Stimulated activated CD4-positive, alpha-beta T cell treated with anti-CD3 and anti-CD28 coated beads, Interleukin-1b, Interleukin-23, amount 100 ng/mL, for 24 hours (primary cell): ENCODE measurements around the gene AGBL1.

Source experiments
- DNase-seq, 4 experiments: peaks; one replicate each; pipeline ENCODE4 v3.0.0-alpha.2; 2020; ENCODE audit warnings: low read depth in 4 of 4, low spot score in 1 of 4

AGBL1 gene

GRCh38 chr15:86316726-86317383, 237.2 kb downstream of the AGBL1 start:
- DNase-seq = no peak

GRCh38 chr15:86317384-86317740, 237.7 kb downstream of the AGBL1 start:
- no peak for DNase-seq

GRCh38 chr15:86322629-86323028, 243.0 kb downstream of the AGBL1 start:
- DNase-seq = no peak

- DNase-seq = no peak
These were observed 247.7 kb downstream of the AGBL1 start for GRCh38 chr15:86327230-86327865.

- no peak for DNase-seq
These were observed 249.0 kb downstream of the AGBL1 start for GRCh38 chr15:86328658-86329057.

GRCh38 chr15:86329311-86330013, 249.8 kb downstream of the AGBL1 start:
- no peak for DNase-seq

- DNase-seq = no peak
These were observed 254.1 kb downstream of the AGBL1 start for GRCh38 chr15:86333819-86334218.

- DNase-seq = peak in 2 of 4 experiments; percentile 0 to 4
These were observed 256.5 kb downstream of the AGBL1 start for GRCh38 chr15:86336051-86336788.

GRCh38 chr15:86337071-86337470, 257.4 kb downstream of the AGBL1 start:
- DNase-seq = no peak

- DNase-seq = no peak
These were observed 267.6 kb downstream of the AGBL1 start for GRCh38 chr15:86347245-86347644.

GRCh38 chr15:86349565-86349964, 269.9 kb downstream of the AGBL1 start:
- DNase-seq = no peak

GRCh38 chr15:86353213-86353612, 273.5 kb downstream of the AGBL1 start:
- no peak for DNase-seq

- no peak for DNase-seq
These were observed 275.7 kb downstream of the AGBL1 start for GRCh38 chr15:86355361-86355760.

- DNase-seq = no peak
These were observed 276.1 kb downstream of the AGBL1 start for GRCh38 chr15:86355801-86356200.

GRCh38 chr15:86362555-86362954, 282.9 kb downstream of the AGBL1 start:
- no peak for DNase-seq

GRCh38 chr15:86373147-86373546, 293.5 kb downstream of the AGBL1 start:
- DNase-seq = no peak

GRCh38 chr15:86375733-86376280, 296.1 kb downstream of the AGBL1 start:
- no peak for DNase-seq

GRCh38 chr15:86377914-86378313, 298.2 kb downstream of the AGBL1 start:
- no peak for DNase-seq

GRCh38 chr15:86382341-86382740, 302.7 kb downstream of the AGBL1 start:
- no peak for DNase-seq

GRCh38 chr15:86383611-86384010, 303.9 kb downstream of the AGBL1 start:
- DNase-seq = no peak

GRCh38 chr15:86384186-86384585, 304.5 kb downstream of the AGBL1 start:
- no peak for DNase-seq
